K562 (cell line): Measurements from ENCODE around the gene BMP8B. TPM values are rescaled to one million over a fixed set of nuclear protein-coding genes. Genes with fewer than 3 reads are reported as not detected.
A peak's percentile ranks its signal among the peaks of the same experiment; 100 is the strongest.

ENCODE experiments used
- ARHGAP35 ChIP-seq: fragments of 450-650 bp; IDR thresholded peaks from 2 replicates; pipeline ENCODE4 v1.6.1; 2018; ENCODE audit not compliant: partially characterized antibody
- ETS1 ChIP-seq: conservative IDR thresholded peaks from 2 replicates; pipeline ENCODE4 v1.6.1; 2011; ENCODE audit warnings: low read depth, mild to moderate bottlenecking, low read length; ENCODE audit not compliant: control insufficient read depth
- GABPB1 ChIP-seq: sonication (generic); formaldehyde crosslinking; IDR thresholded peaks from 2 replicates; pipeline ENCODE4 v1.8.0; 2022; ENCODE audit warnings: mild to moderate bottlenecking, missing genetic modification reagents
- HDAC3 ChIP-seq: fragments of 450-650 bp; IDR thresholded peaks from 2 replicates; pipeline ENCODE4 v1.6.1; 2018; ENCODE audit warnings: borderline replicate concordance, mild to moderate bottlenecking, moderate library complexity; ENCODE audit not compliant: partially characterized antibody
- HOXB6 ChIP-seq: fragments of 250-450 bp; sonication (Bioruptor Pico); IDR thresholded peaks from 2 replicates; pipeline ENCODE4 v1.5.1; 2022; ENCODE audit warnings: mild to moderate bottlenecking, borderline replicate concordance
- KDM1A ChIP-seq, 2 experiments: fragments of 450-650 bp; IDR thresholded peaks; 2 replicates each; pipeline ENCODE4 v1.6.1; 2016; ENCODE audit warnings: mild to moderate bottlenecking in 2 of 2
- KLF6 ChIP-seq: fragments of 250-450 bp; sonication (Bioruptor Pico); IDR thresholded peaks from 2 replicates; pipeline ENCODE4 v1.4.0; 2020; ENCODE audit warnings: mild to moderate bottlenecking, moderate library complexity, borderline replicate concordance
- NFXL1 ChIP-seq: fragments of 450-650 bp; formaldehyde crosslinking; IDR thresholded peaks from 2 replicates; pipeline ENCODE4 v1.4.0; 2021; ENCODE audit warnings: mild to moderate bottlenecking
- RNF219 ChIP-seq: fragments of 250-450 bp; sonication (Bioruptor Pico); IDR thresholded peaks from 2 replicates; pipeline ENCODE4 v1.5.0; 2022; ENCODE audit warnings: mild to moderate bottlenecking
- SREBF2 ChIP-seq: sonication (generic); formaldehyde crosslinking; IDR thresholded peaks from 2 replicates; pipeline ENCODE4 v1.4.0; 2020; ENCODE audit warnings: mild to moderate bottlenecking, missing genetic modification reagents
- ZNF197 ChIP-seq: fragments of 200-800 bp; sonication (Bioruptor generic); IDR thresholded peaks from 2 replicates; pipeline ENCODE4 v1.6.1; 2016; ENCODE audit warnings: low read depth, missing genetic modification characterization, missing compliant biosample characterization
- ZNF318 ChIP-seq, 2 experiments: fragments of 450-650 bp; IDR thresholded peaks; 2 replicates each; pipeline ENCODE4 v1.6.1; 2016; ENCODE audit warnings: mild to moderate bottlenecking in 2 of 2, borderline replicate concordance in 1 of 2, low read depth in 1 of 2, moderate library complexity in 1 of 2
- ZNF408 ChIP-seq: fragments of 250-450 bp; sonication (Bioruptor Pico); IDR thresholded peaks from 2 replicates; pipeline ENCODE4 v1.4.0; 2020; ENCODE audit warnings: low read depth, mild to moderate bottlenecking, moderate library complexity
- polyA plus RNA-seq, 8 experiments: library from polyadenylated mRNA; depleted of rRNA in 4 of 8; stranded (reverse) in 5 of 8; unstranded in 3 of 8; fragments of >200 nt; fragmentation: Nextera tagmentation in 2 of 8; fragmentation: Illumina TruSeq in 1 of 8; extraction: Ambion mirVana in 2 of 8; extraction: Trizol in 1 of 8; gene quantifications; 2 replicates each; pipeline versions ENCODE4 v1.2.1 to v1.2.3, GENCODE V29; 2011 to 2014; ENCODE audit warnings: inconsistent platforms in 1 of 8, missing spikeins in 1 of 8
- total RNA-seq, 7 experiments: library from RNA; depleted of rRNA in 6 of 7; stranded (reverse); fragments of >200 nt in 6 of 7; fragmentation: Illumina TruSeq in 2 of 7; extraction: Trizol in 2 of 7; gene quantifications; 2 replicates each; pipeline versions ENCODE4 v1.2.1 to v1.2.3, GENCODE V29; 2011 to 2021; ENCODE audit warnings: low replicate concordance in 1 of 7
- TF ChIP-seq, protein P1 (sequence below): fragments of 450-650 bp; IDR thresholded peaks from 2 replicates; pipeline ENCODE4 v1.6.1; 2016; ENCODE audit warnings: antibody characterized with exemption

Gene BMP8B
- total and polyA plus RNA-seq, 9 of the 15 experiments (the other 6 are each of a cell fraction or from before 2014, with no cell fraction given), result 0.03 to 0.33 (median 0.14) TPM

DNA sequence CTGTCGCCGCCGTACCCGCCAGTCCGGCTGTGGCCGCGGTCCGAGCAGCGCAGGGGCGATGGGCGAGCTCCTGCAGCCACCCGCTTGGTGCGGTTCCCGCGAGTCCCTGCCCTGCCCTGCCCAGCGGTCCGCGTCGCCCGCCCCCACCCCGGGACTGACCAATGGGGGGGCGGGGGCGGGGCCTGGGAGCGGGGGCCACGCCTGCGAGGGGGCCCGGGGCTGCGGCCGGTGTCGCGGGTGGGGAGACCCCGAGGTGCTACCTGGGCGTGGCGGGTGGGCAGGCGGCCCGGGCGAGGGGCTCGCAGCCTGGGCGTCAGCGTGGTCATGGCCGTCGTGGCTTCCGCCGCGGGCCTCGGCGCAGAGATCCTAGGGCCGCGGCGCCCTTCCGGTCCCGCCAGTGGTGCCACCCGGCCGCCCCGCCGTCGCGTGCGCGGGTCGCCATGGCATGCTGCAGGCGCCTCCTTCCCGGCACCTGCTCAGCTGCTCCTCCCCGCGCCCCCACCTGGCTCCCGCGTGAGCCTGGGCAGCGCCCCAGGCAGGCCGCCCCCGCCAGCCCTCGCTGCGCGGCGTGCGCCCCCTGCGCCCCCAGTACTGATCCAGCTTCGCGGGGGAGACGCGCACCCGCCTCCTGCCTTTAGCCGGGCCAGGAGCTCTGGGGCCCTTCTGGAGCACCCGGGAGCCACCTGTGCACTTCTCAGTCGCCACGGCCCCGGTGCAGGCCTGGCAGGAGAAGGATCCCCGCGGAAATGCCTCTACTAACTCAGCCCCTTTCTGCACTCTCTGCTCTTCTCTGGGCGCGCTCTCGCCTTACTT is at the start of gene BMP8B (continued):
- no peak for TF ChIP-seq RNF219
- no peak for TF ChIP-seq ZNF197 (CRISPR knock-in tag)
- no peak for TF ChIP-seq ZNF408
- TF ChIP-seq ETS1, result no peak; the same call in 1 of the 2 replicates
- no peak for TF ChIP-seq SREBF2 (CRISPR knock-in tag)
- TF ChIP-seq, protein P1, sequence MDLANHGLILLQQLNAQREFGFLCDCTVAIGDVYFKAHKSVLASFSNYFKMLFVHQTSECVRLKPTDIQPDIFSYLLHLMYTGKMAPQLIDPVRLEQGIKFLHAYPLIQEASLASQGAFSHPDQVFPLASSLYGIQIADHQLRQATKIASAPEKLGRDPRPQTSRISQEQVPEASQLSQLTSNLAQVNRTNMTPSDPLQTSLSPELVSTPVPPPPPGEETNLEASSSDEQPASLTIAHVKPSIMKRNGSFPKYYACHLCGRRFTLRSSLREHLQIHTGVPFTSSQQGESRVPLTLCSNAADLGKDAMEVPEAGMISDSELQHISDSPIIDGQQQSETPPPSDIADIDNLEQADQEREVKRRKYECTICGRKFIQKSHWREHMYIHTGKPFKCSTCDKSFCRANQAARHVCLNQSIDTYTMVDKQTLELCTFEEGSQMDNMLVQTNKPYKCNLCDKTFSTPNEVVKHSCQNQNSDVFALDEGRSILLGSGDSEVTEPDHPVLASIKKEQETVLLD, result no peak
- TF ChIP-seq HOXB6 (CRISPR knock-in tag), result no peak
- TF ChIP-seq ZNF318 (IDR thresholded peaks at IDR 0.05; ENCODE audit: borderline replicate concordance in 1 of 2, low read depth in 1 of 2), result no peak
- peak; percentile 72 for TF ChIP-seq GABPB1 (CRISPR knock-in tag)
- TF ChIP-seq ARHGAP35, result no peak
- no peak for TF ChIP-seq KLF6 (CRISPR knock-in tag)
- TF ChIP-seq NFXL1, result no peak
- no peak for TF ChIP-seq KDM1A (IDR thresholded peaks at IDR 0.05)
- TF ChIP-seq HDAC3, result no peak
